LNCaP clone FGC (cell line): Measurements from ENCODE around the gene ANO5.
A peak's percentile ranks its signal among the peaks of the same experiment; 100 is the strongest.

Experiments used
- DNase-seq: peaks from one replicate; pipeline ENCODE4 v3.0.0-alpha.2; 2011; ENCODE audit warnings: low read depth
- H3K4me3 ChIP-seq: 2 replicates; pipeline ENCODE4 v1.5.1; 2011; ENCODE audit warnings: mild to moderate bottlenecking, low read depth, low read length, control low read depth
- CTCF ChIP-seq: IDR thresholded peaks from 2 replicates; pipeline ENCODE4 v1.5.1; 2012; ENCODE audit warnings: mild to moderate bottlenecking; ENCODE audit not compliant: control insufficient read depth, insufficient read depth; ENCODE audit errors: extremely low read depth

The ANO5 gene

GRCh38 chr11:22317656-22318055 is 124.8 kb downstream of the ANO5 start:
- no peak overlapping the region for H3K4me3 ChIP-seq
- DNase-seq, result no peak
- TF ChIP-seq CTCF, result no peak

GRCh38 chr11:22331771-22332170 is 138.9 kb downstream of the ANO5 start:
- peak; percentile 27 for TF ChIP-seq CTCF
- DNase-seq, result no peak
- no peak overlapping the region for H3K4me3 ChIP-seq
